A172 (cell line): ENCODE measurements around the gene CDH9. TPM values are rescaled to one million over a fixed set of nuclear protein-coding genes. Genes with fewer than 3 reads are reported as not detected.

Experiments
- DNase-seq: peaks from one replicate; pipeline ENCODE4 v3.0.0-alpha.2; 2015; ENCODE audit warnings: low spot score
- total RNA-seq: library from RNA; depleted of rRNA; stranded (reverse); fragments of >200 nt; shearing (Covaris generic); gene quantifications from 2 replicates; pipeline ENCODE4 v1.2.3, GENCODE V29; 2014; rRNA removed

CDH9 gene
- 0.22 TPM in 1 of 2 replicates, not detected in the other for total RNA-seq

DNA sequence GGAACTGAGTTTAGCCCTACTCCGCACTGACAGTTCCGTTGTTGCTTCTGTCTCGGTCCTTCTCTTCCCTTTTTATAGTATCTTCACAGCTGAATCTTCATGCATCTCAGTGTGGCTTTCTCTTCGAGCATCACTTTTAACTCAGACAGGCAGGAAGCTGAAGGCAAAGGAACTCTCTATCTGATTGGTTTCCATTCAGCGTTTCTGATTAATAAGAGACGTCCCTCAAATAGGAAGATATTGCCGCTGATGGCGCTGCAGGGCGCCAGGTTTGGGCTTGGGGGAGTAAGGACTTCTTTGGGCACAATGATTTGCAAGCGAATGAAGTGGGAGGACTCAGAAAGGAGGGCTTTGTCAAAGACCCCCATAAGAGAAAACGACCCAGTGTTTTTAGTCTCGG, at the start of gene CDH9:
Gene CDH9, minus strand, starts transcription at position 111 of the 400 bp plus-strand sequence. CDS start 50,253 bp downstream, outside the sequence.
- DNase-seq: no peak

- no peak for DNase-seq
These were observed 49.4 kb upstream of the CDH9 start for GRCh38 chr5:27087747-27088146.

DNA sequence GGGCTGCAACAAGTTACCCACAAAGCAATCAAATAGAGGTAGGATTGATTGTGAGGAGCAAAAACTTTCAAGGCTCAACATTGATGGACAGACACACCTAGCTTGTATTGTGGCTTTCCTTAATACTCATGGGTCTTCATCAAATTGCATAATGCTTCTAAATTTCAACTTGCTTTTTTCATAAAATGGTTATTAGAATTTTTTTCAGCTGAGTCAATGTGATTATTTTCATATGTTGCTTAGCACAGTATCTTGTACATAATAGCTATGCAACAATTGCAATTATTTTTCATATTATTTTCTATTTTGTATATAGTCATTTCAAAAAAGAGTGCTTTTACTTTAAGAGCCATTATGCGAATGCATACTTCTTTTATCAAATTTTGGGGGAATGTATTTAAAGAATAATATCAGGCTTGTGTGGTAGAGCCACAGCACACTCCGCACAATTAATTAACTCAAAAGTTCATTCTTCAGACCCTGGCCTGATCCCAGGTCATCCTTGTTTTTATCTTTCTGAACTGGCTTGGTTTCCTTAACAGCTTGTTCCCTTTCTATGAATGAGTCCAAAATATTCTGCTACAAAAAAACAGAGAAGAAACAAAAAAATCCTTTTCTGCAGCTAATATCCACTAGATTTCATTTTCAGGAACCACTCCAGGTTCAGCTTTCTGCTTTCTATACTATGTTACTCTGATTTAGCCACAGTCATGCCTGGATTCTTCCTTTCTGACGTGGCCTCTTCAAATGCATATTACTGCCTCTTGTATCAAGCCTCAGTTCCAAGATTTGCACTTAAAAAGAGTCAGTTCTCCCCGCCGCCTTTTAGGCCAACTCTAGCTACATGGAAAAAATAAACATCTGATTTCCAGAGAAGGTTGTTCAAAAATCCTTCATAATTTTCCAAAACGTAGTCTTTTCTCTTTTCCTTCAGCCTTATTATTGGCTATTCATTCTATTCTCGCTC, 45.3 kb upstream of the CDH9 start:
- no peak for DNase-seq

- DNase-seq: no peak
These were observed 41.8 kb upstream of the CDH9 start for GRCh38 chr5:27080147-27080546.

DNA sequence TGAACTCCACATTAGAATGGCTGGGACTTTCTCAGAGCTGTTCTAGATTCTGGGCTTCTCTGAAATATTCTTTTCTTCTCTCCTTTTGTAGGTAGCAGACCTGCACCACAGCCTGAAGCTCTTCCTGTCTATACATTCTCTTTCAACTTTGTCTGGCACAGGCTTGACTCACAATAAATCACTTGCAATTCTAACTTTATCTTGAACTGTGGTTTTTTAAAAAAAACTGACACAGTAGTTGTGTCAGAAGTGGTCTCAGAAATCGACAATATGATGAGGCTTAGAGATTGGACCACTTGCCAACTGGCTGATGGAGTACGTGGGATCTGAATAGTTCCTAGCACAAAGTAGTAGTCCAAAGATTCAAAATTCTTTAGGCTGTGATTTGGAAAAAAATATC, 24.1 kb upstream of the CDH9 start:
- peak; percentile 3 for DNase-seq

GRCh38 chr5:27048510-27048909, 10.1 kb upstream of the CDH9 start:
- DNase-seq: no peak

DNA sequence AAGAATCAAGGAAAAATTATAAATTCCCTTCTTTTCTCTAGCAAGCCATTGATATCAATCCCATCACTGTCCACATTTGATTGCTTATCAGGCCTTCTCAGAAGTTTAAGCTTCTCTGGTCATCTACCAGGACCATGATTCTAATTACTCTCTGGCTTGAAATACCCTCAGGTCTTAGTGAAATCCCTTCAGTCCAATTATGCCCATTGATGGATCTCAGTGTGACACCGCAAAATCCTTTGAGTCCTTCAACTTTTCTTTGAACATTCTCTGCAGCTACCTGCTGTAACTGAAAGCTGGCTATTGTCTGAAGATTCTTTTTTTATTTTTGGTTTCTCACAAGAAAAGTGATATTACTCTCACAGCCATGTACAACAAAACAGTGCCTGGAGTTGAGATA, 3.0 kb upstream of the CDH9 start:
- DNase-seq: no peak

- no peak for DNase-seq
These were observed 3.8 kb downstream of the CDH9 start for GRCh38 chr5:27034565-27034964.

- DNase-seq: no peak
These were observed 11.6 kb downstream of the CDH9 start for GRCh38 chr5:27026801-27027200.

GRCh38 chr5:27026063-27026462, 12.3 kb downstream of the CDH9 start:
- no peak for DNase-seq

- no peak for DNase-seq
These were observed 16.9 kb downstream of the CDH9 start for GRCh38 chr5:27021471-27021870.

- DNase-seq: peak; percentile 32
These were observed 17.4 kb downstream of the CDH9 start for GRCh38 chr5:27020973-27021372.

- no peak for DNase-seq
These were observed 22.6 kb downstream of the CDH9 start for GRCh38 chr5:27015758-27016157.

- DNase-seq: peak; percentile 13
These were observed 27.1 kb downstream of the CDH9 start for GRCh38 chr5:27011274-27011673.

DNA sequence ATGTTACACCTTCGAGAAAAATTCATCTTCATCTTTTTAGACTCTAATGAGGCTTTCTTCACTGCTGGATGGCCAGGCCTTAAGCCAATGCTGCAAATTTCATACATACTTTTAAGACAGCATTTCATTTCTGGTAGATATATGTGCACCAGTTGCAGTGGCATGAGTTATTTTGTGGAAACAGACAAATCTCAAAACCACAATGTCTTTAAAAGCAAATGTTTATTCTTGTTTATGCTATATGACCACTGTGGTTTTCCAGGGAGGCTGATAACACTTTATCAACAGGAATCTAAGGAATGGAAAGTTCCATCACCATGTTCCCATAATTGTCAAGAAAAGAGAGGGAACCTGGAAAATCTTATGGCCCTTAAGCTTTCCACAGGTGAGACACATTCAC, 27.7 kb downstream of the CDH9 start:
- peak; percentile 69 for DNase-seq

- DNase-seq: no peak
These were observed 28.9 kb downstream of the CDH9 start for GRCh38 chr5:27009540-27009915.

- DNase-seq: no peak
These were observed 29.5 kb downstream of the CDH9 start for GRCh38 chr5:27008604-27009539.

GRCh38 chr5:27007121-27007520, 31.3 kb downstream of the CDH9 start:
- DNase-seq: no peak

DNA sequence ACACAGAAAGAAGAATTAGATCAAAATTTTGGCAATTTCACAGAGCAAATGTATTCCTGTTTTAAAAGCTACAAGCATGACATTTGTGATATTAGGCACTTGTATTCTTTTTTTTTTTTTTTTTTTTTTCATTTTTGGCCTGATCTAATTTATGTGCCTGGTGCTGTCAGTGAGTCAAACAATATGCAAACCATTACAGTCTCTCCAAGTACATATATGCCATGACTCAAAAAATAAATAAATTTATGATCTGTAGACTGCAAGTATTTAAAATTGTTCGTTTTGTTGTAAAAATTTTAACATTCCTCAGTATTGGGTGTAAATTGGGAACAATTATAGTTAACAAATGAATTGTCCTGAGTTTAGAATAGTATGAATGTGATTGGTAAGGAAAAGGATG, 51.4 kb downstream of the CDH9 start:
- no peak for DNase-seq

- DNase-seq: no peak
These were observed 56.6 kb downstream of the CDH9 start for GRCh38 chr5:26981750-26982149.

- no peak for DNase-seq
These were observed 79.1 kb downstream of the CDH9 start for GRCh38 chr5:26959290-26959689.

- no peak for DNase-seq
These were observed 83.2 kb downstream of the CDH9 start for GRCh38 chr5:26955161-26955560.
